GM23248 (cell line): ENCODE data around the gene GAGE12J. TPM values are rescaled to one million over a fixed set of nuclear protein-coding genes. Genes with fewer than 3 reads are reported as not detected.
"Not testable (repeated sequence)": the region's sequence is repeated elsewhere in the genome, so short reads cannot be mapped to it uniquely, and the experiment has no call there.

Experiments used
- DNase-seq: peaks from one replicate; pipeline ENCODE4 v3.0.0-alpha.2; 2015
- H2AFZ ChIP-seq: fragments of 200-600 bp; sonication (generic); 2 replicates; pipeline ENCODE4 v1.6.1; 2016; ENCODE audit warnings: antibody characterized with exemption
- H3F3A ChIP-seq: fragments of 200-600 bp; sonication (generic); 2 replicates; pipeline ENCODE4 v1.6.1; 2016; ENCODE audit warnings: mild to moderate bottlenecking, antibody characterized with exemption, mixed run types; ENCODE audit not compliant: insufficient read depth
- H3K27ac ChIP-seq: fragments of 200-600 bp; sonication (generic); 2 replicates; pipeline ENCODE4 v1.5.1; 2016; ENCODE audit warnings: mild to moderate bottlenecking
- H3K27me3 ChIP-seq: fragments of 200-600 bp; sonication (generic); replicated peaks from 2 replicates; pipeline ENCODE4 v1.6.1; 2016; ENCODE audit warnings: mild to moderate bottlenecking; ENCODE audit not compliant: insufficient read depth
- H3K36me3 ChIP-seq: fragments of 200-600 bp; sonication (generic); 2 replicates; pipeline ENCODE4 v1.6.1; 2016; ENCODE audit warnings: low read depth, mild to moderate bottlenecking
- H3K4me1 ChIP-seq: fragments of 200-600 bp; sonication (generic); 2 replicates; pipeline ENCODE4 v1.6.1; 2016; ENCODE audit warnings: mild to moderate bottlenecking; ENCODE audit not compliant: insufficient read depth
- H3K4me2 ChIP-seq: fragments of 200-600 bp; sonication (generic); one replicate; pipeline ENCODE4 v1.6.1; 2016; ENCODE audit warnings: mild to moderate bottlenecking; ENCODE audit not compliant: unreplicated experiment
- H3K4me3 ChIP-seq: fragments of 200-600 bp; sonication (generic); 2 replicates; pipeline ENCODE4 v1.5.1; 2016; ENCODE audit warnings: mild to moderate bottlenecking
- H3K79me2 ChIP-seq: fragments of 200-600 bp; sonication (generic); 2 replicates; pipeline ENCODE4 v1.6.1; 2016; ENCODE audit warnings: mild to moderate bottlenecking; ENCODE audit not compliant: insufficient read depth
- H3K9ac ChIP-seq: fragments of 200-600 bp; sonication (generic); 2 replicates; pipeline ENCODE4 v1.6.1; 2016; ENCODE audit warnings: mild to moderate bottlenecking
- H3K9me2 ChIP-seq: fragments of 200-600 bp; sonication (generic); 2 replicates; pipeline ENCODE4 v1.6.1; 2016; ENCODE audit warnings: mixed run types, mild to moderate bottlenecking, moderate library complexity; ENCODE audit not compliant: insufficient read depth
- H3K9me3 ChIP-seq: fragments of 200-600 bp; sonication (generic); one replicate; pipeline ENCODE4 v1.6.1; 2017; ENCODE audit warnings: low read depth
- H4K20me1 ChIP-seq: fragments of 200-600 bp; sonication (generic); 2 replicates; pipeline ENCODE4 v1.6.0; 2016; ENCODE audit not compliant: insufficient read depth
- EZH2 ChIP-seq: fragments of 200-600 bp; sonication (generic); IDR thresholded peaks from 2 replicates; pipeline ENCODE4 v1.6.1; 2018; ENCODE audit warnings: antibody characterized with exemption, mild to moderate bottlenecking; ENCODE audit not compliant: insufficient read depth, poor library complexity, severe bottlenecking
- EZH2phosphoT487 ChIP-seq: fragments of 200-600 bp; sonication (generic); IDR thresholded peaks from 2 replicates; pipeline ENCODE4 v1.6.1; 2018; ENCODE audit warnings: antibody characterized with exemption, moderate library complexity, mild to moderate bottlenecking, low read depth; ENCODE audit not compliant: insufficient read depth
- WGBS, 2 experiments: methylation state at CpG; one replicate each; pipeline ENCODE4 v1.1.6; 2015 to 2017; ENCODE audit warnings: low lambda C conversion rate in 2 of 2, low coverage in 1 of 2; ENCODE audit errors: missing lambda C conversion rate in 2 of 2; 5-methylcytosine and 5-hydroxymethylcytosine counted together
- in situ Hi-C: fragments of 300-500 bp; cut with MboI; formaldehyde crosslinking; loops from 2 replicates; pipeline ENCODE4 v1.15.0; 2020
- polyA plus RNA-seq: library from polyadenylated mRNA; unstranded; fragments of >200 nt; fragmentation: Nextera tagmentation; extraction: Ambion mirVana; gene quantifications from 2 replicates; pipeline ENCODE4 v1.2.1, GENCODE V29; 2016
- total RNA-seq: library from RNA; depleted of rRNA; stranded (reverse); fragments of >200 nt; shearing (Covaris generic); gene quantifications from 2 replicates; pipeline ENCODE4 v1.2.3, GENCODE V29; 2014

GAGE12J gene
- total and polyA plus RNA-seq, 2 experiments from 2014 or later, result not detected

DNA sequence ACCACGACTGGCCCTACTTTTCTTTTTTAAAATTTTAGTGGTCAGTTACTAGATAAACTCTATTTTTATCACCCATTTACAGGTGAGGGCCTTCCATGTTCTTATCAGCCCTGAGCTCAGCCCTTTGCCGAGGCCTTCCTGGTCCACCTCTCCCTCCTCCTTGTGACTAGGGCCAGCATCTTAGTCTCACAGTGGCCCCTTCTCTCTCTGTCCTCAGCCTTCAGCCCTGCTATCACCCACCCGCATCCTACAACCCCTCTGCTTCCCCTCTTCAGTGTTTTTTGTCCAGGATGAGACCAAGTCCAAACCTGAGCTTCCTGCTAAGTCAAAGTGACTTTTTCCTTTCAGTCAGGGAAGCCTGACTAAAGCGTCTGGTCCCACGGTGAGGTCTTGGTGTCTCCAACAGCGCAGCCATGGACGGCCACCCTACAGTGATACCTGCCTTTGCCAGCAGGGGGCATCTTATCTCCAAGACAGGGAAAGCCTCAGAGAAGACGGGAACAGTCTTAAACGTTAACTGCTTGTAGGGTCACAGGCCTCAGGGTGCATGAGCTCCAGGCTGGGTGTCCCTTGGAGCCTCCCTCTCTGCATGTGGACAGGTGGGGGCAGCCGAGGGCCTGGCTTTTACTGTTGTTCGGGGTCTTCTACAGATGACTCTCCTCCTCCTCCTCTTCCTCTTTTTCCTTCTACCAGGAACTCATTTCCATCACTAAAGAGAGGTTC is 30.1 kb upstream of the GAGE12J start:
- peak; percentile 58 for DNase-seq
- H3K27me3 ChIP-seq, result no peaks in the 10 kb centered on the region
- no peak overlapping the region for H2AFZ ChIP-seq
- no peak overlapping the region for H3K4me3 ChIP-seq
- no peak overlapping the region for H3K27ac ChIP-seq
- WGBS, 2 experiments, result 22 to 24% methylated on average over 9 to 10 of the region's 11 CpGs
- in situ Hi-C loops, result no loop called here
- no peak overlapping the region for H3K4me2 ChIP-seq
- no peaks in the 10 kb centered on the region for H3K4me1 ChIP-seq
- H3K9ac ChIP-seq, result no peak overlapping the region
- no peak for TF ChIP-seq EZH2
- TF ChIP-seq EZH2phosphoT487, result no peak
- no peaks in the 10 kb centered on the region for H3F3A ChIP-seq
- no peaks in the 10 kb centered on the region for H3K79me2 ChIP-seq
- no peaks in the 10 kb centered on the region for H4K20me1 ChIP-seq
- H3K9me3 ChIP-seq, result no peaks in the 10 kb centered on the region
- H3K36me3 ChIP-seq, result no peaks in the 10 kb centered on the region
- H3K9me2 ChIP-seq, result no peaks in the 10 kb centered on the region

DNA sequence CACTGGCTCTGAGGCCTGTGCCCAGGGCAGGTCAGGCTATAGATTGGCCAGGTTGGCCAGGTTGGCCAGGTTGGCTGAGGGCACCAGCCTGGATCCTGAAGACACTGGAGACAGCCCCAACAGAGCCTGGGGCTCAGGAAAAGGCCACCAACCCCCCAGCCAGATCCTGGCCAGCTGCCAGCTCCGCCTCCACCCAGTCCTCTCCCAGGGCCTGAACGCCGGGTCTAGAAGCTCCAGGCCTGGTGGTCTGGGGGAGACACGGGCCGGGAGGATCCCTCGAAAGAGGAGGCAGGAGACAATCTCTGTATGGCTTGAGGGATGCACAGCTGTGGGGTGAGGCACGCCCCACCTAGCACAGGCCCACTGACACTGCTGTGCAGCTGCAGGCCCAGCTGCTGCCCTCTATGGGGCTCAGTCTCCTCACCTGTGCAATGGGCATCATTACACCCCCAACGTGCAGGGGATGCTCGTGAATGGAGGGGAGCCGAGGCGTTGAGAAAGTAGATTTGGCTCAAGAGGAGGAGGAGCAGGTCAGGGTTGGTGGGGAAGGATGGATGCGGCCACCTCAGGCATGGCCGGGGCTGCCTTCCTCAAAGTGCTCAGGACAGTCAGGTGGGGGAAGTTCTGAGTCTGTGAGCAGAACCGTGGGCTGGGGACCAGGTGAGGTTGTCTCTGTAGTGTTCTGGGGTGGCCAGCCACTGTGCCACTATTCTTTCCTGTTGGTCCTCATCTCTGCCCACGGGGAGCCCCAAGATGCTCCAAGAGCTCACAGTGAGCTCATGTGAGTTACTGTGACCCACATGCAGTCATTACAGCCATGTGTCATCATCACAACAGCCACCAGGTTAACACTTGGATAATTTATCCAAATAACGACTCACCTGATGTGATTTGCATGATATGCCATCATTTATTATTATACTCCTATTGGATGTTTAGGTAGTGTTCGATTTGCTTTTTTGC is 29.2 kb upstream of the GAGE12J start:
- 46 to 57% methylated on average over 14 to 15 of the region's 17 CpGs for WGBS, 2 experiments
- Histone ChIP-seq H3K4me1 (no peaks in the 10 kb centered on the region), H3K27me3 (no peaks in the 10 kb centered on the region), H3K9me3 (no peaks in the 10 kb centered on the region), H3K4me2 (no peak overlapping the region), H3K9me2 (no peaks in the 10 kb centered on the region), H3K79me2 (no peaks in the 10 kb centered on the region), H2AFZ (no peak overlapping the region), H3K9ac (no peak overlapping the region), H3K4me3 (no peak overlapping the region), H3F3A (no peaks in the 10 kb centered on the region), H3K27ac (no peak overlapping the region), H4K20me1 (no peaks in the 10 kb centered on the region), H3K36me3 (no peaks in the 10 kb centered on the region)
- no peak for TF ChIP-seq EZH2phosphoT487
- TF ChIP-seq EZH2, result no peak
- no peak for DNase-seq
- in situ Hi-C loops, result no loop called here

DNA sequence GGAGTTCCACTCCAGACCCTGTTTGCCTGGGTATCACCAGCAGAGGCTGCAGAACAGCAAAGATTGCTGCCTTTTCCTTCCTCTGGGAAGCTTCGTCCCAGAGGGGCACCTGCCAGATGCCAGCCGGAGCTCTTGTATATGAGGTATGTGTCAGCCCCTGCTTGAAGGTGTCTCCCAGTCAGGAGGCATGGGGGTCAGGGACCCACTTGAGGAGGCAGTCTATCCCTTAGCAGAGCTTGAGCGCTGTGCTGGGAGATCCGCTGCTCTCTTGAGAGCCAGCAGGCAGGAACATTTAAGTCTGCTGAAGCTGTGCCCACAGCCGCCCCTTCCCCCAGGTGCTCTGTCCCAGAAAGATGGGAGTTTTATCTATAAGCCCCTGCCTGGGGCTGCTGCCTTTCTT is 22.5 kb upstream of the GAGE12J start:
- H3K9me2 ChIP-seq, H2AFZ ChIP-seq, H3K4me1 ChIP-seq, in situ Hi-C loops, H3K9ac ChIP-seq, H3K27ac ChIP-seq, H3F3A ChIP-seq, H3K9me3 ChIP-seq, H3K27me3 ChIP-seq, H3K4me3 ChIP-seq, H3K4me2 ChIP-seq, H3K79me2 ChIP-seq, H4K20me1 ChIP-seq, DNase-seq, H3K36me3 ChIP-seq: not testable (repeated sequence)
- WGBS, 2 experiments, result 82 to 100% methylated on average over 2 to 3 of the region's 5 CpGs

DNA sequence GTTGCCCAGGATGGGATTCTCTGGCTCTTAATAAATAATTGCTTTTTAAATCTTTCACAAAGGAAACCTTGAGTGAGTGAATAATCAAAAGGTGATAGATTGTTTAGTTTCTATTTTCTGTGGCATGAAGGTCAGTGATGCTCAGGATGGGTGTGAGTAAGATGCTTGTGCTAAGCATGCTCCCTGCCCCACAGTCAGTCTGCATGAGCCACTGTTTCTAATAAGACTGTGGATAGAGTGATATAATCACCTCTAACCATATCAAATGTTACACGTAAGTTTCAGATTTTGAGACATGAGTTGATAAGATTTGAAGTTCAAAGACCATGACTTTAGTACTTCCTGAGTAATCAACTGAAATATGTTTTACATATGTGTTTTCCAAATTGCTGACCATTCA is 21.1 kb upstream of the GAGE12J start:
- Histone ChIP-seq H3K9me3 (no peaks in the 10 kb centered on the region), H4K20me1 (no peaks in the 10 kb centered on the region), H3K79me2 (no peaks in the 10 kb centered on the region), H3K27me3 (no peaks in the 10 kb centered on the region), H3F3A (no peaks in the 10 kb centered on the region), H3K36me3 (no peaks in the 10 kb centered on the region), H3K4me2 (no peak overlapping the region), H3K9ac (no peak overlapping the region), H3K4me1 (no peaks in the 10 kb centered on the region), H3K27ac (no peak overlapping the region), H2AFZ (no peak overlapping the region), H3K9me2 (no peaks in the 10 kb centered on the region), H3K4me3 (no peak overlapping the region)
- DNase-seq, result no peak
- 45 to 69% methylated on average over 1 of the region's 1 CpG for WGBS, 2 experiments
- no peak for TF ChIP-seq EZH2phosphoT487
- TF ChIP-seq EZH2, result no peak
- in situ Hi-C loops, result no loop called here
